ENCODE results near the gene ANP32B.

The ANP32B gene

GRCh38 chr9:97985058-97985861 is 2.1 kb downstream of the ANP32B start:
- DNase-seq = peak; percentile 53
- Histone ChIP-seq H3K4me3 (ENCODE audit: low read depth, low read length) (peak overlapping the region; percentile 88), H3K27ac (peak overlapping the region; percentile 100), H3K9me3 (ENCODE audit: severe bottlenecking) (peaks cover 5% of the 10 kb centered on the region), H3K27me3 (ENCODE audit: insufficient read depth, low read depth, severe bottlenecking) (no peaks in the 10 kb centered on the region), H3K36me3 (peaks cover 17% of the 10 kb centered on the region)
- TF ChIP-seq, protein P1, sequence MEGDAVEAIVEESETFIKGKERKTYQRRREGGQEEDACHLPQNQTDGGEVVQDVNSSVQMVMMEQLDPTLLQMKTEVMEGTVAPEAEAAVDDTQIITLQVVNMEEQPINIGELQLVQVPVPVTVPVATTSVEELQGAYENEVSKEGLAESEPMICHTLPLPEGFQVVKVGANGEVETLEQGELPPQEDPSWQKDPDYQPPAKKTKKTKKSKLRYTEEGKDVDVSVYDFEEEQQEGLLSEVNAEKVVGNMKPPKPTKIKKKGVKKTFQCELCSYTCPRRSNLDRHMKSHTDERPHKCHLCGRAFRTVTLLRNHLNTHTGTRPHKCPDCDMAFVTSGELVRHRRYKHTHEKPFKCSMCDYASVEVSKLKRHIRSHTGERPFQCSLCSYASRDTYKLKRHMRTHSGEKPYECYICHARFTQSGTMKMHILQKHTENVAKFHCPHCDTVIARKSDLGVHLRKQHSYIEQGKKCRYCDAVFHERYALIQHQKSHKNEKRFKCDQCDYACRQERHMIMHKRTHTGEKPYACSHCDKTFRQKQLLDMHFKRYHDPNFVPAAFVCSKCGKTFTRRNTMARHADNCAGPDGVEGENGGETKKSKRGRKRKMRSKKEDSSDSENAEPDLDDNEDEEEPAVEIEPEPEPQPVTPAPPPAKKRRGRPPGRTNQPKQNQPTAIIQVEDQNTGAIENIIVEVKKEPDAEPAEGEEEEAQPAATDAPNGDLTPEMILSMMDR (IDR thresholded peaks at IDR 0.05; ENCODE audit: low read depth, low read length) = no peak

- Histone ChIP-seq H3K36me3 (peaks cover 22% of the 10 kb centered on the region), H3K4me3 (ENCODE audit: low read depth, low read length) (no peak overlapping the region)
Measured at GRCh38 chr9:97987487-97987886, 4.3 kb downstream of the ANP32B start.

GRCh38 chr9:97990259-97990658 is 7.1 kb downstream of the ANP32B start:
- no peak for DNase-seq

More at GRCh38 chr9:97987487-97987886, 4.3 kb downstream of the ANP32B start:
- DNase-seq = no peak
- Histone ChIP-seq H3K27me3 (ENCODE audit: insufficient read depth, low read depth, severe bottlenecking) (no peaks in the 10 kb centered on the region), H3K27ac (no peak overlapping the region), H3K9me3 (ENCODE audit: severe bottlenecking) (peaks cover 5% of the 10 kb centered on the region)
- TF ChIP-seq, protein P1 (IDR thresholded peaks at IDR 0.05; ENCODE audit: low read depth, low read length) = no peak

GRCh38 chr9:97991818-97992217 is 8.7 kb downstream of the ANP32B start:
- Histone ChIP-seq H3K36me3 (peaks cover 41% of the 10 kb centered on the region), H3K27ac (no peak overlapping the region)

More at GRCh38 chr9:97990259-97990658, 7.1 kb downstream of the ANP32B start:
- H3K27me3 ChIP-seq (ENCODE audit: insufficient read depth, low read depth, severe bottlenecking) = no peaks in the 10 kb centered on the region
- peaks cover 31% of the 10 kb centered on the region for H3K36me3 ChIP-seq
- no peak overlapping the region for H3K27ac ChIP-seq
- TF ChIP-seq, protein P1 (IDR thresholded peaks at IDR 0.05; ENCODE audit: low read depth, low read length) = no peak
- H3K9me3 ChIP-seq (ENCODE audit: severe bottlenecking) = peaks cover 2% of the 10 kb centered on the region
- no peak overlapping the region for H3K4me3 ChIP-seq (ENCODE audit: low read depth, low read length)

GRCh38 chr9:97992219-97992618 is 9.1 kb downstream of the ANP32B start:
- no peak overlapping the region for H3K27ac ChIP-seq
- DNase-seq = no peak

More at GRCh38 chr9:97991818-97992217, 8.7 kb downstream of the ANP32B start:
- no peak for DNase-seq
- Histone ChIP-seq H3K4me3 (ENCODE audit: low read depth, low read length) (no peak overlapping the region), H3K9me3 (ENCODE audit: severe bottlenecking) (no peaks in the 10 kb centered on the region), H3K27me3 (ENCODE audit: insufficient read depth, low read depth, severe bottlenecking) (no peaks in the 10 kb centered on the region)
- TF ChIP-seq, protein P1 (IDR thresholded peaks at IDR 0.05; ENCODE audit: low read depth, low read length) = no peak

More at GRCh38 chr9:97992219-97992618, 9.1 kb downstream of the ANP32B start:
- no peaks in the 10 kb centered on the region for H3K9me3 ChIP-seq (ENCODE audit: severe bottlenecking)
- TF ChIP-seq, protein P1 (IDR thresholded peaks at IDR 0.05; ENCODE audit: low read depth, low read length) = no peak
- H3K36me3 ChIP-seq = peaks cover 45% of the 10 kb centered on the region
- H3K27me3 ChIP-seq (ENCODE audit: insufficient read depth, low read depth, severe bottlenecking) = no peaks in the 10 kb centered on the region
- H3K4me3 ChIP-seq (ENCODE audit: low read depth, low read length) = no peak overlapping the region

Data from WERI-Rb-1 (cell line).